H1 (cell line): Measurements from ENCODE around the gene CSF1. TPM values are rescaled to one million over a fixed set of nuclear protein-coding genes. Genes with fewer than 3 reads are reported as not detected.
"Not testable (repeated sequence)": the region's sequence is repeated elsewhere in the genome, so short reads cannot be mapped to it uniquely, and the experiment has no call there.

Source experiments
- CTCF ChIA-PET: fragments of 300-600 bp; sonication (Branson Sonifier 250); formaldehyde crosslinking; loops from one replicate; lab custom pipeline; 2021; ENCODE audit not compliant: partially characterized antibody; lab: Charles Lee
- POLR2A ChIA-PET: fragments of 300-600 bp; sonication (Branson Sonifier 250); formaldehyde crosslinking; loops from one replicate; lab custom pipeline; 2021; ENCODE audit warnings: inconsistent platforms; ENCODE audit not compliant: partially characterized antibody; lab: Charles Lee
- DNase-seq, 2 experiments: peaks; one replicate each; pipeline versions ENCODE4 v3.0.0 to v3.0.0-alpha.2; 2010 to 2022; ENCODE audit warnings: low spot score in 2 of 2, low read depth in 1 of 2, mixed read lengths in 1 of 2
- FAIRE-seq: peaks from 2 replicates; lab custom pipeline; 2011; peaks lifted over from hg19 to GRCh38; lab: Jason Lieb, UNC
- H2AFZ ChIP-seq: 2 replicates; pipeline ENCODE4 v1.8.1; 2012; ENCODE audit warnings: low read length, inconsistent platforms
- H2AK5ac ChIP-seq: 2 replicates; pipeline ENCODE4 v1.6.1; 2013; ENCODE audit warnings: low read depth, low read length
- H2BK120ac ChIP-seq: replicated peaks from 2 replicates; pipeline ENCODE3; 2013; ENCODE audit warnings: low read depth, low read length, inconsistent platforms
- H2BK12ac ChIP-seq: 2 replicates; pipeline ENCODE4 v1.6.1; 2013; ENCODE audit warnings: low read depth, low read length
- H2BK15ac ChIP-seq: 2 replicates; pipeline ENCODE4 v1.6.1; 2013; ENCODE audit warnings: low read length
- H2BK20ac ChIP-seq: 2 replicates; pipeline ENCODE4 v1.6.1; 2013; ENCODE audit warnings: low read length
- H2BK5ac ChIP-seq: 2 replicates; pipeline ENCODE4 v1.6.1; 2013; ENCODE audit warnings: low read depth, low read length
- H3K14ac ChIP-seq: 2 replicates; pipeline ENCODE4 v1.6.1; 2013; ENCODE audit warnings: inconsistent platforms; ENCODE audit not compliant: insufficient read length
- H3K18ac ChIP-seq: 2 replicates; pipeline ENCODE4 v1.6.1; 2013; ENCODE audit warnings: low read length; ENCODE audit errors: extremely low read depth
- H3K23ac ChIP-seq: 2 replicates; pipeline ENCODE4 v1.6.1; 2013; ENCODE audit warnings: inconsistent platforms; ENCODE audit not compliant: insufficient read length
- H3K23me2 ChIP-seq: 2 replicates; pipeline ENCODE4 v1.6.1; 2013; ENCODE audit warnings: low read depth, low read length
- H3K27ac ChIP-seq: 2 replicates; pipeline ENCODE4 v1.6.1; 2011; ENCODE audit warnings: low read depth, low read length, inconsistent platforms
- H3K27me3 ChIP-seq, 4 experiments: replicated peaks in 1 of 4; 1 replicate in 1 of 4; 2 replicates in 3 of 4; pipeline versions ENCODE4 v1.6.1 to v1.8.1; 2011 to 2013; ENCODE audit warnings: low read length in 3 of 4, mild to moderate bottlenecking in 3 of 4, inconsistent platforms in 2 of 4, mixed read lengths in 2 of 4, moderate library complexity in 1 of 4; ENCODE audit not compliant: control insufficient read depth in 3 of 4, insufficient read depth in 3 of 4; ENCODE audit errors: extremely low read depth in 1 of 4
- H3K36me3 ChIP-seq, 4 experiments: 2 replicates each; pipeline versions ENCODE4 v1.6.1 to v1.8.1; 2011 to 2013; ENCODE audit warnings: mild to moderate bottlenecking in 4 of 4, low read length in 3 of 4, moderate library complexity in 2 of 4, control low read depth in 1 of 4, inconsistent platforms in 1 of 4; ENCODE audit not compliant: insufficient read depth in 4 of 4, control insufficient read depth in 2 of 4
- H3K4ac ChIP-seq: replicated peaks from 2 replicates; pipeline ENCODE3; 2013; ENCODE audit warnings: low read length, low read depth, mixed read lengths, inconsistent platforms; ENCODE audit not compliant: insufficient read length
- H3K4me1 ChIP-seq, 4 experiments: replicated peaks in 1 of 4; 1 replicate in 1 of 4; 2 replicates in 3 of 4; pipeline versions ENCODE4 v1.6.1 to v1.8.1; 2011 to 2013; ENCODE audit warnings: low read length in 3 of 4, inconsistent platforms in 2 of 4, mixed read lengths in 1 of 4; ENCODE audit not compliant: insufficient read depth in 4 of 4, control insufficient read depth in 3 of 4
- H3K4me2 ChIP-seq, 2 experiments: 2 replicates each; pipeline versions ENCODE4 v1.6.1 to v1.8.1; 2011 to 2013; ENCODE audit warnings: low read depth in 2 of 2, low read length in 2 of 2, control low read depth in 1 of 2, inconsistent platforms in 1 of 2, mild to moderate bottlenecking in 1 of 2; ENCODE audit not compliant: insufficient read depth in 1 of 2
- H3K4me3 ChIP-seq, 4 experiments: fragments of 200-600, 300-600 bp in 1 of 4; sonication (generic), shearing (Covaris generic), sonication (Bioruptor Twin) in 1 of 4; 2 replicates each; pipeline versions ENCODE4 v1.5.1 to v1.8.1; 2011 to 2016; ENCODE audit warnings: low read length in 4 of 4, low read depth in 3 of 4, control low read depth in 2 of 4, inconsistent platforms in 2 of 4, mild to moderate bottlenecking in 2 of 4, mixed read lengths in 1 of 4, moderate library complexity in 1 of 4; ENCODE audit not compliant: insufficient read depth in 2 of 4; ENCODE audit errors: extremely low read depth in 1 of 4
- H3K56ac ChIP-seq: replicated peaks from 2 replicates; pipeline ENCODE3; 2013; ENCODE audit warnings: low read depth, mild to moderate bottlenecking, mixed read lengths, low read length, inconsistent platforms; ENCODE audit not compliant: insufficient read length
- H3K79me1 ChIP-seq: 2 replicates; pipeline ENCODE4 v1.6.1; 2013; ENCODE audit warnings: low read depth, low read length, control low read depth
- H3K79me2 ChIP-seq, 2 experiments: 2 replicates each; pipeline versions ENCODE4 v1.6.1 to v1.8.1; 2012 to 2013; ENCODE audit warnings: low read length in 2 of 2, mild to moderate bottlenecking in 2 of 2, inconsistent platforms in 1 of 2; ENCODE audit not compliant: insufficient read depth in 2 of 2, control insufficient read depth in 1 of 2
- H3K9ac ChIP-seq, 4 experiments: replicated peaks in 1 of 4; 1 replicate in 1 of 4; 2 replicates in 3 of 4; pipeline versions ENCODE4 v1.6.1 to v1.8.1; 2011 to 2013; ENCODE audit warnings: low read depth in 3 of 4, low read length in 3 of 4, control low read depth in 2 of 4, mild to moderate bottlenecking in 2 of 4, moderate library complexity in 2 of 4, inconsistent platforms in 1 of 4; ENCODE audit errors: extremely low read depth in 1 of 4
- H3K9me3 ChIP-seq, 2 experiments: 2 replicates each; pipeline versions ENCODE4 v1.6.1 to v1.8.1; 2012 to 2013; ENCODE audit warnings: mild to moderate bottlenecking in 2 of 2, moderate library complexity in 2 of 2, control low read depth in 1 of 2, inconsistent platforms in 1 of 2, low read depth in 1 of 2, low read length in 1 of 2, mixed read lengths in 1 of 2; ENCODE audit not compliant: insufficient read depth in 2 of 2
- H4K20me1 ChIP-seq, 2 experiments: replicated peaks in 1 of 2; 2 replicates each; pipeline versions ENCODE3 to v1.8.1; 2011 to 2013; ENCODE audit warnings: inconsistent platforms in 2 of 2, low read length in 2 of 2, mild to moderate bottlenecking in 1 of 2; ENCODE audit not compliant: insufficient read depth in 2 of 2, control insufficient read depth in 1 of 2
- H4K5ac ChIP-seq: 2 replicates; pipeline ENCODE4 v1.6.1; 2013; ENCODE audit warnings: low read length, low read depth, mixed read lengths, inconsistent platforms; ENCODE audit not compliant: insufficient read length
- H4K8ac ChIP-seq: 2 replicates; pipeline ENCODE4 v1.8.0; 2013; ENCODE audit warnings: mild to moderate bottlenecking, moderate library complexity, low read length, inconsistent platforms; ENCODE audit not compliant: insufficient read depth; ENCODE audit errors: extremely low read depth
- H4K91ac ChIP-seq: replicated peaks from 2 replicates; pipeline ENCODE3; 2013; ENCODE audit warnings: low read length, mixed read lengths, inconsistent platforms; ENCODE audit not compliant: insufficient read length
- RAD21 ChIP-seq, 2 experiments: IDR thresholded peaks in 1 of 2; conservative IDR thresholded peaks in 1 of 2; 2 replicates each; pipeline ENCODE4 v1.6.1; 2011; ENCODE audit warnings: low read depth in 2 of 2, low read length in 2 of 2, improper control_type of control experiment in 1 of 2, inconsistent platforms in 1 of 2, mild to moderate bottlenecking in 1 of 2, moderate library complexity in 1 of 2
- whole genome bisulfite sequencing, 2 experiments: shearing (Covaris generic) in 1 of 2; methylation state at CpG; one replicate each; pipeline versions ENCODE4 v1.1.6 to v1.1.7; 2013 to 2015; ENCODE audit warnings: low lambda C conversion rate in 2 of 2, mixed read lengths in 2 of 2, inconsistent platforms in 1 of 2, low coverage in 1 of 2, missing lambda C conversion rate in 1 of 2; ENCODE audit not compliant: insufficient replicate concordance in 2 of 2, insufficient coverage in 1 of 2, insufficient read length in 1 of 2; ENCODE audit errors: extremely low coverage in 1 of 2, missing lambda C conversion rate in 1 of 2; 5-methylcytosine and 5-hydroxymethylcytosine counted together
- polyA plus RNA-seq, 7 experiments: library from polyadenylated mRNA; depleted of rRNA in 3 of 7; stranded (reverse) in 5 of 7; unstranded in 2 of 7; fragments of >200 nt in 5 of 7; fragments of 200-250 nt in 2 of 7; gene quantifications; 1 replicate in 5 of 7; 2 replicates in 1 of 7; 4 replicates in 1 of 7; pipeline versions ENCODE4 v1.2.1 to v1.2.3, GENCODE V29; 2011 to 2013; ENCODE audit warnings: missing spikeins in 2 of 7, mixed read lengths in 2 of 7
- total RNA-seq: library from RNA; stranded (reverse); fragmentation: NEBNext Ultra II Directional; extraction: Animal tissue kit (Norgen Biotek cat#: 25700); gene quantifications from 2 replicates; pipeline ENCODE4 v1.2.1, GENCODE V29; 2021

Gene CSF1
- total and polyA plus RNA-seq, 2 of the 8 experiments (the other 6 are each of a cell fraction or from before 2014, with no cell fraction given): 3.3 to 5.4 TPM

DNA sequence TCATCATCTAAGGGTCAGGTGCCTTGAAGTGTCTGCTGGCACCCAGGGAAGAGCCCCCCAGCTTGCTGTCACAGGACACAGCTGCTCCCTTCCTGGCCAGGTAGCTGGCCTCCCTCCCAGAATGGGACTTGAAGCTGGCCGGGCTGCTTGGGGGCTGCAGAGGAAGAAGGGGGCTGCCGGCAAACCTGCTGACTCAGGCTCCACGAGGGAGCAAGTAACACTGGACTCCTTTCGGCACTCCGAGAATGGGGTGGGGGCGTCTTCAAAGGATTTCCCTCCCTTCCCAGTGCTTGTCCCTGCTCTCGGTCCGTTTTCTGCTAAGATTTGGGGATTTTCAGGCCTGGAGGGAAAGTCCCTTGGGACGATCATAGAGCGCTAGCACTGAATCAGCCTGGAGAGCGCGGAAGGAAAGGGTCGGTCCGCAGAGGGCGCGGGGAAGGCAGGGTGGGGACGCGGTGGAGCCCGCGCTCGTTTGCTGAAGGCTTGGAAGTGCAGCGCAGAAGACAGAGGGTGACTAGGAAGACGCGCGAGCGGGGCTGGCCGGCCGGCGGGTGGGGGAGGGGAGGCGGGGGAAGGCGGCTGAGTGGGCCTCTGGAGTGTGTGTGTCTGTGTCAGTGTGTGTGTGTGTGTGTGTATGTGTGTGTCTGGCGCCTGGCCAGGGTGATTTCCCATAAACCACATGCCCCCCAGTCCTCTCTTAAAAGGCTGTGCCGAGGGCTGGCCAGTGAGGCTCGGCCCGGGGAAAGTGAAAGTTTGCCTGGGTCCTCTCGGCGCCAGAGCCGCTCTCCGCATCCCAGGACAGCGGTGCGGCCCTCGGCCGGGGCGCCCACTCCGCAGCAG, at the start of gene CSF1 (continued):
- 0 out of 4 replicates have a peak, but pooled peaks of 1 of the 2 experiments have one; percentile 5 for TF ChIP-seq RAD21 (IDR thresholded peaks at IDR 0.05 in 1 of 2, conservative IDR thresholded peaks at IDR 0.05 in 1 of 2; ENCODE audit: low read depth in 2 of 2, low read length in 2 of 2)
- TF ChIP-seq, all 59 proteins: peak for 5

DNA sequence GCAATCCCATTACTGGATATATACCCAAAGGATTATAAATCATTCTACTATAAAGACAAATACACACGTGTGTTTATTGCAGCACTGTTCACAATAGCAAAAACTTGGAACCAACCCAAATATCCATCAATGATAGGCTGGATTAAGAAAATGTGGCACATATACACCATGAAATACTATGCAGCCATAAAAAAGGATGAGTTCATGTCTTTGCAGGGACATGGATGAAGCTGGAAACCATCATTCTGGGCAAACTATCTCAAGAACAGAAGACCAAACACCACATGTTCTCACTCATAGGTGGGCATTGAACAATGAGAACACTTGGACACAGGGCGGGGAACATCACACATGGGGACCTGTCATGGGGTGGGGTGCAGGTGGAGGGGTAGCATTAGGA, 49.0 kb upstream of the CSF1 start:
- H3K79me1 ChIP-seq, DNase-seq, H3K18ac ChIP-seq, H3K23me2 ChIP-seq, POLR2A ChIA-PET, H3K14ac ChIP-seq, H2BK120ac ChIP-seq, H3K9ac ChIP-seq, H2BK5ac ChIP-seq, H2BK15ac ChIP-seq, H3K79me2 ChIP-seq, H2AK5ac ChIP-seq, H2AFZ ChIP-seq, H3K27me3 ChIP-seq, H2BK12ac ChIP-seq, FAIRE-seq, H3K9me3 ChIP-seq, H3K4ac ChIP-seq, H4K20me1 ChIP-seq, H3K4me2 ChIP-seq, H3K56ac ChIP-seq, H4K8ac ChIP-seq, H2BK20ac ChIP-seq, H3K23ac ChIP-seq, H4K91ac ChIP-seq, H3K4me1 ChIP-seq, H4K5ac ChIP-seq, H3K36me3 ChIP-seq, H3K4me3 ChIP-seq, H3K27ac ChIP-seq: not testable (repeated sequence)
- CTCF ChIA-PET: interaction anchor here (1.0 kb wide), 1 partner anchor 22 kb away, joined by 3 read pairs; no protein-coding TSS in a partner anchor
- WGBS, 2 experiments: 94% methylated on average over 2 of the region's 2 CpGs; no CpG with 5 or more reads in 1 of the 2 experiments
